ENCODE results near the gene NDUFV1.

Gene NDUFV1

GRCh38 chr11:67612751-67613150 is 6.0 kb downstream of the NDUFV1 start:
- ATAC-seq (ENCODE audit: insufficient read depth, low read depth): no peak
- Histone ChIP-seq H4K20me1 (ENCODE audit: insufficient read depth, low read length) (peaks cover 4% of the 10 kb centered on the region; the same call in 1 of the 2 replicates), H3K27ac (ENCODE audit: low read length) (no peak overlapping the region), H3K36me3 (ENCODE audit: insufficient read depth, low read length) (peaks cover 55% of the 10 kb centered on the region), H3K4me2 (ENCODE audit: insufficient read depth, low read length) (no peak overlapping the region), H3K79me2 (ENCODE audit: insufficient read depth, low read length) (peaks cover 11% of the 10 kb centered on the region), H2AFZ (ENCODE audit: low read depth, low read length) (no peak overlapping the region), H3K27me3 (ENCODE audit: insufficient read depth, low read length, poor library complexity) (no peaks in the 10 kb centered on the region), H3K9ac (ENCODE audit: low read depth, low read length) (no peak overlapping the region), H3K4me1 (ENCODE audit: insufficient read depth, low read length) (peaks cover 52% of the 10 kb centered on the region), H3K9me3 (ENCODE audit: insufficient read depth, low read length, severe bottlenecking) (no peaks in the 10 kb centered on the region), H3K4me3 (ENCODE audit: low read depth in 1 of 2, low read length in 2 of 2) (no peak overlapping the region)
- no peak for DNase-seq
- TF ChIP-seq CTCF (IDR thresholded peaks at IDR 0.05; ENCODE audit: borderline replicate concordance, extremely low read depth, low read length, poor library complexity, severe bottlenecking): no peak
- TF ChIP-seq EZH2 (IDR thresholded peaks at IDR 0.05; ENCODE audit: borderline replicate concordance, low read depth, low read length, severe bottlenecking): no peak

- Histone ChIP-seq H3K4me2 (ENCODE audit: insufficient read depth, low read length) (peak overlapping the region; percentile 61), H3K4me3 (ENCODE audit: low read depth in 1 of 2, low read length in 2 of 2) (no peak overlapping the region), H3K27me3 (ENCODE audit: insufficient read depth, low read length, poor library complexity) (no peaks in the 10 kb centered on the region), H4K20me1 (ENCODE audit: insufficient read depth, low read length) (peaks cover 4% of the 10 kb centered on the region; the same call in 1 of the 2 replicates), H3K4me1 (ENCODE audit: insufficient read depth, low read length) (peaks cover 50% of the 10 kb centered on the region), H3K27ac (ENCODE audit: low read length) (peak overlapping the region; percentile 79), H3K9ac (ENCODE audit: low read depth, low read length) (peak overlapping the region; percentile 52), H3K36me3 (ENCODE audit: insufficient read depth, low read length) (peaks cover 50% of the 10 kb centered on the region), H3K9me3 (ENCODE audit: insufficient read depth, low read length, severe bottlenecking) (no peaks in the 10 kb centered on the region), H2AFZ (ENCODE audit: low read depth, low read length) (0 out of 2 replicates have a peak overlapping the region, but pooled peaks have one; percentile 58), H3K79me2 (ENCODE audit: insufficient read depth, low read length) (peaks cover 4% of the 10 kb centered on the region)
- ATAC-seq (ENCODE audit: insufficient read depth, low read depth) (no peak), DNase-seq (no peak)
- TF ChIP-seq CTCF (IDR thresholded peaks at IDR 0.05; ENCODE audit: borderline replicate concordance, extremely low read depth, low read length, poor library complexity, severe bottlenecking) (no peak), EZH2 (IDR thresholded peaks at IDR 0.05; ENCODE audit: borderline replicate concordance, low read depth, low read length, severe bottlenecking) (no peak)
Observed at GRCh38 chr11:67613313-67613959, 6.7 kb downstream of the NDUFV1 start.

- peak; percentile 81 for DNase-seq
- peak overlapping the region; percentile 58 for H2AFZ ChIP-seq (ENCODE audit: low read depth, low read length)
Observed at GRCh38 chr11:67613960-67614715, 7.4 kb downstream of the NDUFV1 start.

More at GRCh38 chr11:67613960-67614715, 7.4 kb downstream of the NDUFV1 start:
- Histone ChIP-seq H3K4me1 (ENCODE audit: insufficient read depth, low read length) (peaks cover 48% of the 10 kb centered on the region), H3K4me3 (ENCODE audit: low read depth in 1 of 2, low read length in 2 of 2) (peak overlapping the region in 1 of 2 experiments; percentile 47; a peak in 1 of 4 replicates), H3K4me2 (ENCODE audit: insufficient read depth, low read length) (peak overlapping the region; percentile 61), H3K27me3 (ENCODE audit: insufficient read depth, low read length, poor library complexity) (no peaks in the 10 kb centered on the region), H3K9me3 (ENCODE audit: insufficient read depth, low read length, severe bottlenecking) (no peaks in the 10 kb centered on the region), H3K9ac (ENCODE audit: low read depth, low read length) (peak overlapping the region; percentile 52), H3K27ac (ENCODE audit: low read length) (peak overlapping the region; percentile 79), H4K20me1 (ENCODE audit: insufficient read depth, low read length) (peaks cover 4% of the 10 kb centered on the region; the same call in 1 of the 2 replicates), H3K79me2 (ENCODE audit: insufficient read depth, low read length) (no peaks in the 10 kb centered on the region), H3K36me3 (ENCODE audit: insufficient read depth, low read length) (peaks cover 43% of the 10 kb centered on the region)
- TF ChIP-seq CTCF (IDR thresholded peaks at IDR 0.05; ENCODE audit: borderline replicate concordance, extremely low read depth, low read length, poor library complexity, severe bottlenecking) (peak; percentile 77), EZH2 (IDR thresholded peaks at IDR 0.05; ENCODE audit: borderline replicate concordance, low read depth, low read length, severe bottlenecking) (no peak)
- ATAC-seq (ENCODE audit: insufficient read depth, low read depth): peak; percentile 79

Data from DND-41 (cell line).